ENCODE measurements around the gene NCKAP5. TPM values are rescaled to one million over a fixed set of nuclear protein-coding genes. Genes with fewer than 3 reads are reported as not detected.

The NCKAP5 gene
- total RNA-seq, 1 donor from 2014 or later = 0.87 TPM

GRCh38 chr2:133362061-133362476 lies 206.2 kb downstream of the NCKAP5 start:
- Mint-ChIP-seq H3K27ac (ENCODE audit: unreplicated experiment) (peak overlapping the region; percentile 59), H3K36me3 (ENCODE audit: low read depth) (no peaks in the 10 kb centered on the region), H3K9me3 (ENCODE audit: low read depth) (no peaks in the 10 kb centered on the region), H3K4me3 (ENCODE audit: unreplicated experiment) (peak overlapping the region; percentile 10), H3K4me1 (ENCODE audit: low read depth) (peaks cover 12% of the 10 kb centered on the region), H3K27me3 (ENCODE audit: low read depth) (peaks cover 1% of the 10 kb centered on the region)
- no peak for DNase-seq (ENCODE audit: low spot score)
- TF ChIP-seq CTCF (IDR thresholded peaks at IDR 0.05) = no peak

DNA sequence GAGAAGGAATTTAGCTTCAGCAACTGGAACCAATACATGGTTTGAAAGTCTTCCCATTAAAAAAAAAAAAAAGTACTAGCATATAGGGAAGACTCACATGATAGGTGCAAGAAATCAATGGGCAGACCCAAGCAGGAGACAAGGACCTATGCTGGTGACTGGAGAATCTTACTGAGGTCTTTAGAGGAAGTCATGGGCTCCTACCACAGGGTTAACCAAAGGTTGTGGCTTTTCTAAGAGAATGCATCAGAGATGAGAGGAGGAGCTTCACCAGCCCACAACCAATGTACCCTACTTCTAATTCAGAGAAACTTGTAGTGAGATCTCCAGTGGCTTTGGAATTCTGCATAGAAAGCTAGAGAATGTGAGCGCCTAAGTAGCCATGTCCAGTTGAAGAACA lies 207.4 kb downstream of the NCKAP5 start:
- TF ChIP-seq CTCF (IDR thresholded peaks at IDR 0.05) = no peak
- no peak overlapping the region for H3K4me3 Mint-ChIP-seq (ENCODE audit: unreplicated experiment)
- peaks cover 12% of the 10 kb centered on the region for H3K4me1 Mint-ChIP-seq (ENCODE audit: low read depth)
- no peaks in the 10 kb centered on the region for H3K9me3 Mint-ChIP-seq (ENCODE audit: low read depth)
- no peak overlapping the region for H3K27ac Mint-ChIP-seq (ENCODE audit: unreplicated experiment)
- no peak for DNase-seq (ENCODE audit: low spot score)
- peaks cover 1% of the 10 kb centered on the region for H3K27me3 Mint-ChIP-seq (ENCODE audit: low read depth)
- H3K36me3 Mint-ChIP-seq (ENCODE audit: low read depth) = no peaks in the 10 kb centered on the region

GRCh38 chr2:133360190-133360589 lies 208.1 kb downstream of the NCKAP5 start:
- Mint-ChIP-seq H3K9me3 (ENCODE audit: low read depth) (no peaks in the 10 kb centered on the region), H3K4me3 (ENCODE audit: unreplicated experiment) (no peak overlapping the region), H3K36me3 (ENCODE audit: low read depth) (no peaks in the 10 kb centered on the region), H3K27ac (ENCODE audit: unreplicated experiment) (no peak overlapping the region), H3K27me3 (ENCODE audit: low read depth) (peaks cover 1% of the 10 kb centered on the region), H3K4me1 (ENCODE audit: low read depth) (peaks cover 12% of the 10 kb centered on the region)
- no peak for DNase-seq (ENCODE audit: low spot score)
- TF ChIP-seq CTCF (IDR thresholded peaks at IDR 0.05) = no peak

- H3K27me3 Mint-ChIP-seq (ENCODE audit: low read depth) = peaks cover 14% of the 10 kb centered on the region
- peaks cover 5% of the 10 kb centered on the region for H3K4me1 Mint-ChIP-seq (ENCODE audit: low read depth)
- H3K27ac Mint-ChIP-seq (ENCODE audit: unreplicated experiment) = no peak overlapping the region
- H3K36me3 Mint-ChIP-seq (ENCODE audit: low read depth) = no peaks in the 10 kb centered on the region
- DNase-seq (ENCODE audit: low spot score) = no peak
- no peak overlapping the region for H3K4me3 Mint-ChIP-seq (ENCODE audit: unreplicated experiment)
- H3K9me3 Mint-ChIP-seq (ENCODE audit: low read depth) = no peaks in the 10 kb centered on the region
- TF ChIP-seq CTCF (IDR thresholded peaks at IDR 0.05) = no peak
These were observed 215.5 kb downstream of the NCKAP5 start for GRCh38 chr2:133352719-133353118.

GRCh38 chr2:133346654-133347053 lies 221.6 kb downstream of the NCKAP5 start:
- peaks cover 7% of the 10 kb centered on the region for H3K27me3 Mint-ChIP-seq (ENCODE audit: low read depth)
- no peak overlapping the region for H3K4me3 Mint-ChIP-seq (ENCODE audit: unreplicated experiment)
- no peaks in the 10 kb centered on the region for H3K36me3 Mint-ChIP-seq (ENCODE audit: low read depth)
- no peak for TF ChIP-seq CTCF (IDR thresholded peaks at IDR 0.05)
- peak overlapping the region; percentile 42 for H3K27ac Mint-ChIP-seq (ENCODE audit: unreplicated experiment)
- no peaks in the 10 kb centered on the region for H3K9me3 Mint-ChIP-seq (ENCODE audit: low read depth)
- peaks cover 8% of the 10 kb centered on the region for H3K4me1 Mint-ChIP-seq (ENCODE audit: low read depth)
- no peak for DNase-seq (ENCODE audit: low spot score)

All from chondrocyte (in vitro differentiated cells).